Right kidney (tissue), 1 donor: Measurements from ENCODE around the gene MFAP3L.

Source experiments
- DNase-seq: peaks from one replicate; pipeline ENCODE4 v3.0.0-alpha.2; 2016

MFAP3L gene

DNA sequence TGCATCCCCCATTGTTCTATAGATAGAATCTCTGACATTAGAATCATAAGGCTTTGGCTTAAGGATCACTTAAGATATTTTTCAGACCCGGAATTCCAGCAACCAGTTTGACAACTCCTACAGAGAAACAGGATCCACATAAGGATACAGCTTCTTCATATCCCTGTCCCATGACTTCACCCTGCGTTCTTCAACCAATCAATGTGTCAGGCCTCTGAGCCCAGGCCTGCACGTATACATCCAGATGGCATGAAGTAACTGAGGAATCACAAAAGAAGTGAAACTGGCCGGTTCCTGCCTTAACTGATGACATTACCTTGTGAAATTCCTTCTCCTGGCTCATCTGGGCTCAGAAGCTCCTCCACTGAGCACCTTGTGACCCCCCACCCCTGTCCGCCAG lies 85.1 kb downstream of the MFAP3L start:
- no peak for DNase-seq

DNA sequence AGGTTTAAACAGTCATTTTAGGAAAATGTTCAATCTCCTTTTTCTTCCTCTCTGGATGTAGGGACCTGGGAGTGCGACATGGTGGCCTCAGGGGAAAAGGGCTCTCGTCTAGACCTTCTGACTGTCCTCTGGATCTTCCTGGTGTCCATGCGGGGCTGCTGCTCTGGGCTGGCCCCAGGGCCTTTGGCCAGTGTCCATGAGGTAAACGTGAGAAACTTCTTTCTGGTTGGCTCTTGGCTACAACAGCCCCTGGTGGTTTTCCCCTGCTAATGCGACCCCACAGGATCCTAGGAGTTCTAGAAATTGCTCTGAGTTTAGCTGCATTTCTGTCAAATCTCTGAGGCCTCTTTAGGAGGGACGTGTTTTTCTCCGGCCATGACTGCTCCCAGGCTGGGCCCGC lies 85.7 kb downstream of the MFAP3L start:
- DNase-seq, result no peak
